Measurements from ENCODE around the gene EEFSEC.

DNA sequence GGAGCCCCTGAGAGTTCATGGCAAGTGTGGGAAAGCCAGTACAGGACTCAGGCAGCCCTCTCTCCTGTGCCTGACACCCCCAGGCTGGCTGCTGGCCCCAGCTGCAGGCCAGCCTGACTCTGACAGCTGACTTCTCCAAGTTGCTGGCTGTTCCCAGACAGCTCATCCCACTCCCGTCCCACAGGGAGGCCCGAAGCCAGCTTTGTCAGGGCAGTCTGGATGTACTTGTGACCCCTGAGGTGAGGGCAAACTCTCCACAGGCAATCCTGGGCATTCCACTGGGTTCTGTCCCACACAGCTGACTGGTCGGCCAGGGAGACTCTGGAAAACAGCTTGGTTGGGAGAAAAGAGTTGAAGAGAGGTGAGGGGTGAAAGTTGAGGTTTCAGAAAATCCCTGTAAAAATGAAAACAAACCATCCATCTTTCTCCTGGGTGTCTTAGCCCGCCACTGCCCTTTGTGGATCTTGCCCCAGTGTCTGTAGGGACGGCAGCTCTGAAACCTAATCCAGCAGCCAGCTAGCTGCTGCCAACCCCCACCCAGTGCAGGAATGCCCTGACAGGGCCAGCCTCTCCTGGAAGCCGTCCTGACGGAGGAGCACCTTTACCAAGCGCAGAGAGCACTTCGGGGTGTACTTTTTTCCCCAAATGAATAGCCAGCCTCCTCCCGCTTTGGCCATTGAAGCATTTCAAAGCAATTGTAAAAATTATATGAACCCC is 225.5 kb downstream of the EEFSEC start:
- TF ChIP-seq POLR2A (IDR thresholded peaks at IDR 0.05) (no peak), CTCF (IDR thresholded peaks at IDR 0.05) (no peak), POLR2AphosphoS5 (IDR thresholded peaks at IDR 0.05) (no peak)

Measured in breast epithelium (tissue), 3 donors.